ENCODE measurements around the gene SLC34A1.

Gene SLC34A1

DNA sequence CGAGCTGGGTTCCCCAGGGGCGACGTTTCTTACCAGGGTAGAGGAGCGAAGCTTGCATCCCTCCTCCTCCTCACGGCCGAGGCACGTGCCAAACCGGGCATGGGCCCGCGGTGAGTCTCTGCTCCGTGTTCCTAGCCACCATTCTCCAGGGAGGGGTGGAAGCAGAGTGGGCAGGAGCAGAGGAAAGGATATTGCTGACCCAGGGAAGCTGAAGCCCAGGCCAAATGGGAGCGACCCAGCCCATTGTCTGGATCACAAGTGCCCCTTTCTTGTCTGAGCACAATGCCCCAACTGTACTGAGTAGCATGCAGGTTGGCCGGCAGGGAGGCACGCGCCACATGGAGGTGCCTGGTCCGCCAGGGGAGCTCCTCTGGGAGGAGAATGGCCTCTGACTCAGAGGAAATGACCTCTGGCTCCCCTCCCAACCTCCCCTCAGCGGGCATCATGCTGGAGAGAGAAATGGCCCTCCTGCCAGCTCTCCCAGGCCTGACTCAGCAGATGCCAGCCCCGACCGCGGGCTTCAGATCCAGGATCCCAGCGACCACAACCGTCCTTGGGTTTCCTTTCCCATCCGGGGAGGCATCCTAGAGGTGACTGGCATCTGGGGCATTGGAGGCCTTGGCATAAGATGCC lies 63.5 kb downstream of the SLC34A1 start:
- DNase-seq: no peak

Measured in NCI-H1436 (cell line).